GM18519 (cell line): ENCODE measurements around the gene CPEB1.
"Not testable (repeated sequence)": the region's sequence is repeated elsewhere in the genome, so short reads cannot be mapped to it uniquely, and the experiment has no call there.

ENCODE experiments used
- ATAC-seq: cut with Tn5 transposase; IDR thresholded peaks from one replicate; pipeline ENCODE4 v1.9.1; 2021; ENCODE audit warnings: mild to moderate bottlenecking, moderate library complexity; ENCODE audit not compliant: unreplicated experiment, low FRiP score

Gene CPEB1

GRCh38 chr15:82650046-82650670 lies 3.0 kb upstream of the CPEB1 start:
- ATAC-seq = no peak

DNA sequence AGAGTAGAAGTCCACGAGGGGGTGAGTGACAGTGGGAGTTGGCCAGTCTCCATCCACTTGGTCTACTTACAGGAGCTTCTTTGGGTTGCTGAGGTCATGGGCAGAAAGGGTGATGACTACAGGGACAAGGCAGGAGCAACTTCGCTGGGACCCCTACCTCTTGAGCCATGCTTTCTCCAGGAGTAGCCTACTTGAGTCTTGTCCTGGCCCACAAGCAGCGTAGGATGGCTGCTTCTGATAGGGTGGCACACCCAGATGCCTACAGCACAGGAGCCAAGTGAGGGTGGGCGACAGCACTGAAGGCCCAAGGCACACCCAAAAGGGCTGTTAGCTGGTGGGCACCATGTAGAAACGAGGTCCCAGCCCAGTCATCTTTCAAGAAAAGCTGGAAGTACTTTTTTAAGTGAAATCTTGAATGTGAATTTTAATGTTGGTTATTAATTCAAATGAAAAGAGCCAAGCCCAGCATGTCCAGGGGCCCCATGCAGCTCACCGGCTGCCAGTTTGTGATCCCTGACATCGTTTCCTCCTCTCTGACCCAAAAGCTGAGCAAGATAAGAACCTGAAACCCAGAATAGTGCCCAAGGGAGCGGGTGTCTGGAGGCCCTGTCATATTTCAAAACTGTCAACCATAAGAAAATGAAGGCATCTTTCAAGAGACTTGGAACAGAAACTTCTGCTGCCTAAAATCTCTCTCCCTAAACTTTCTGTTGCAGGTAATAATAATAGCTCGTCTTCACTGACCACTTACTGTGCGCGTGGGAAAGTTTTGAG lies 2.2 kb upstream of the CPEB1 start:
- no peak for ATAC-seq

DNA sequence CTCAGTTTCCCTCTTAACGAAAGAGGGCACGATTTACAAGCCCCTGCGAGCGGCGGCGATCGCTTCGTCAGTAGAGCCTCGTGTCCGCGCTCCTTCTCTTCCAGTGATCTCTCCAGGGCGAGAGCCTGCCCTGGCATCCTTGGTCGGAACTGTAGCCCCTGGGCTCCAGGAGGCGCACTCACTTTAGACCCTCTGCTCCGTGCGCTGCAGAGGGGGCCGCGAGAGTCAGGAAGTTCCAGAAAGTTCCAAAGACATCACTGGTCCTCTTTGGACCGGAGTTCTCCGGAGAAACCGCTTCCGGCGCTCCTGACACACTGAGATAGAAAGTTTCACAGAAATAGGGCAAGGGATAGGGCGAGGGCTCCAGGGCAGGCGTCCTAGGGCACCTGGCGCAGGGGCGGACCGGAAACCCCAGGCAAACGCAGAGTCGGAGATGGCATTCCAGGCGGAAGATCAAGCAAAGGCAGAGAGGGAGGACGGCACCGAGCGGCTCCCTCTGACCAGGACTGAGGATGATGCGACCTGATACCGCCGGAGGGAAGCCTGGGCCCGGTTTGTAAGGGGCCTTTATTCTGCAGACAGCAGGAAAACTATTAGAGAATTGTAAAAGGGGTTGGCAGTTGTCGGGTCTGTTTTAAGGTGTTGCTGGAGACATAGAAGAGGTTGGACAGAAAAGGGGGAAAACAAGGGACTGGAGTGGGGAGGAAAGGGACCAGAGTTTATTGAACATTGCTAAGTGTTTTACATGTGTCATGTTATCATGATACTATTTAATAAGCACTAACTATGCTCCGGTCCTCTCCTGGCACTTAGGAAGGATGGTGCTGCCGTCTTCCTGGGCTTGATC lies 1.3 kb upstream of the CPEB1 start:
- ATAC-seq = no peak

- ATAC-seq = no peak
Measured at GRCh38 chr15:82647835-82648256, 683 bp upstream of the CPEB1 start.

GRCh38 chr15:82646250-82647044 lies 716 bp downstream of the CPEB1 start:
- ATAC-seq = no peak

DNA sequence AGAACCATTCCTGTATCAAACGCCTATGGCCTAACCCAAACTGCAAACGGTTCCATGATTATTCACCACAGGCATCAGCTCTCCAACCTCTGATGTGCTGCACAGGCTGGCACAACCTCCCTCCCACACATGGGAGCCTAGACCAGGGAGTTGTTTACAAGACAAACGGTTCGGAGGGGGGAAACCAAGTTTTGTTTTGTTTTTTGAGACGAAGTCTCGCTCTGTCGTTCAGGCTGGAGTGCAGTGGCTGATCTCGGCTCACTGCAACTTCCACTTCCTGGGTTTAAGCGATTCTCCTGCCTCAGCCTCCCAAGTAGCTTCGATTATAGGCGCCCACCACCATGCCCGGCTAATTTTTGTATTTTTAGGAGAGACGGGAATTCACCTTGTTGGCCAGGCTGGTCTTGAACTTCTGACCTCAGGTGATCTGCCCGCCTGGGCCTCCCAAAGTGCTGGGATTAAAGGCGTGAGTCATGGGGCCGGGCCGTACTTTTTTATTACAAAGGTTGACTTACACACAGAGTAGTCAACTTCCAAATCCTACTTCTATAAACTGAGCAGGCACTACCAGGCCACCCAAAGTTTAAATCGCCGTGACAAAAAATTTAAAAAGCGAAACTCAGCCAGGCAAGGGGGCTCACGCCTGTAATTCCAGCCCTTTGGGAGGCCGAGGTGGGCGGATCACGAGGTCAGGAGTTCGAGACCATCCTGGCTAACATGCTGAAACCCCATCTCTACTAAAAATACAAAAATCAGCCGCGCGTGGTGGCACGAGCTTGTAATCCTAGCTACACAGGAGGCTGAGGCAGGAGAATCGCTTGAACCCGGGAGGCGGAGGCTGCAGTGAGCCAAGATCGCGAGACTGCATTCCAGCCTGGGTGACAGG lies 2.0 kb downstream of the CPEB1 start:
- ATAC-seq = not testable (repeated sequence)

DNA sequence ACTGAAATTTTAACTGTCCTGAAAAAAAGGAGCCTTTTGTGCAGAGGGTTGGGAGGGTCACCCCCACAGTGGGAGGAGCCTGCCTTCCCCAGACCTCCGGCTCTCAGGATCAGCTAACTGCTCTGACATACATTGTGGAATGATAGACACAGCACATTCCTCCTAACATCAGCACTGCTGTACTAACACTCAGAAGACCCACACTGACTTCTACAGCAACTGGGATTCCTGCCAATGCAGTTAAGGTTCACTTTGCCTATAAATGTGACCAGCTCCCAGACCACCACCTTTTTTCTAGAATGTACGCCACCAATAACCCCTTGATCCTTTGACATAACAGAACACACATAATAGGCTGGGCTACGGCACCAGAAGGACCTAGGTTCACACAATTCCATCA lies 3.2 kb downstream of the CPEB1 start:
- ATAC-seq = no peak

GRCh38 chr15:82642656-82643055 lies 4.5 kb downstream of the CPEB1 start:
- ATAC-seq = no peak

DNA sequence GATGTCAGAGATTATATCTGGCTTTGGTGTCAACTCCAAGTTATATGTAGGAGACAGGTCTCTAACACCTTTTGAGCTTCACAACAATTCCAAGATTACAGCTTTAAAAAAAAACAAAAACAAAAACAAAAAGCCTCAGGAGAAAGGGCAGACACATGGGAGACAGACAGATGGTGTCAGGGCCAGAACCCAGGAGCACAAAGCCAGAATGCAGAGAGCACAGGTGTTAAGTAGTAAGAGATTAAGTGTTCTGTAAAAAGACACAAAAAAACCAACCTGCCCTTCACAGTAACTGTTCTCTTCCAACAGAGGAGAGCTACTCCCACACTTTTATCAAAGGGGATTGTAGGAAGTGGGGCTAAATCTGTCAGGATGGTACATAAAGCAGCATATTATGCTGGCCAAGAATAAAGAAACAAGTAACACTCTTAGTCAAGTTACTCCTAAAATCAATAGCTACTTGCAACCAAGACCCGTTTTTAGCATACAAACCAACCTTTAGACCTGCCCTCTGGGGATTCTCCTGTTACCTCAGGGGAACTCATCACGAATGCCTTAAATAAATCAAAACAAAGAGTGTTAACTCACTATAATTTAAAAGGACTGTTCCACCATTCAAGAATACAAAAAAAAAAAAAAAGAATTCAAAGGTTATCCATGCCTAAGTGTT lies 5.9 kb downstream of the CPEB1 start:
- no peak for ATAC-seq

DNA sequence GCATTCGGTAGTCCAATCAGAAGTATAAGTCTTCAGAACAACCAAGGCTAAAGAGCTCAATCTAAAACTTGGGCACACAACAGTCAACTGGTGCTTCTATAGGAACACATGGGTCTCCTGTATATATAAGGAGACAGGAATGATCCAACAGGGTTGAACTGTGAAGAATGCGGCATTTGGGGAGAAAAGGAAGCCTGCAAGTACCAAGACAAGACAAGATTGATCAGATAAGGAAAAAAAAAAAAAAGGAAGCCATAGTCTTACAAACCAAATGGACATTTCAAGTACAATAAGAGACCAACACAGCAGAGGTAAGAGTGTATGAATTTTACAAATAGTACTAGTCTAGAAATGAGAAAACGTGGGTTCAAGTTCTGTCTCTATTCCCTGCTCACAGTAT lies 6.5 kb downstream of the CPEB1 start:
- ATAC-seq = no peak

DNA sequence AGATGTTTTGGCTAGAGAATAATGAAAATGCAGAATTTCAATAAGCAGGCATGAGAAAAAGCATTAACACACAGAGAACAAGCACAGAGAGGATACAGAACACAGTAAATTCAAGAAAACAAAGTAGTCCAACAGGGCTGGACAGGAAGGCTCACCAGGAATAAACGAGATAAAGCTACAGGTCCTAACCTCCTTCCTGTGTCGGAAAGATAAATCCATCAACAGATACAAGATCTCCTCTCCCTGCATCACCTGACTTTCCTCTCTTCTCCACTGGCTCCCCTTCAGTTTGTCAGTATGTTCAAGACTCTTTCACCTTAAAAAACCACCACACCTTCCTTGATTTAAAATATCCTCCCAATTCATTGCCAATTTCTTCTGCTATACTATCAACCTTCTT lies 11.4 kb downstream of the CPEB1 start:
- no peak for ATAC-seq

GRCh38 chr15:82630033-82630432 lies 17.1 kb downstream of the CPEB1 start:
- ATAC-seq = no peak

- ATAC-seq = no peak
Measured at GRCh38 chr15:82625136-82625535, 22.0 kb downstream of the CPEB1 start.

- no peak for ATAC-seq
Measured at GRCh38 chr15:82624438-82624837, 22.7 kb downstream of the CPEB1 start.

- no peak for ATAC-seq
Measured at GRCh38 chr15:82624008-82624407, 23.2 kb downstream of the CPEB1 start.

DNA sequence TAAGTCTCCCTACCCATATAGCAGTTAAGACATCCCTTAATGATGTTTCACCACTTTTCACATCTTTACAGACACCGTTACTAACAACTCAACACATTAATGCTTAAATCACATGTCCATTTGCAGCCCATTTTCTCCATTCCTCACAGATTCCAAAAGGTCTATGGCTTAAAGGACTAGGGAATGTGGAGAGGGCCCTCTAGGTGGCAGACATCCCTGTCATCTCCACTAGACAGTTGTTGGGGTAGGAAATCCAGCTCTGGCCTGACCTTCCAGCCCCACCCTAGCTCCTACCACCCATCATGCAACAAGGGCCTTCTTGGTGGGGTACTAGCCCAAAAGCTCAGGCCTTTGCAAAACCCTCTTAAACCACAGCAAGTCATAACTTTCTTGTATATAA lies 25.2 kb downstream of the CPEB1 start:
- no peak for ATAC-seq

DNA sequence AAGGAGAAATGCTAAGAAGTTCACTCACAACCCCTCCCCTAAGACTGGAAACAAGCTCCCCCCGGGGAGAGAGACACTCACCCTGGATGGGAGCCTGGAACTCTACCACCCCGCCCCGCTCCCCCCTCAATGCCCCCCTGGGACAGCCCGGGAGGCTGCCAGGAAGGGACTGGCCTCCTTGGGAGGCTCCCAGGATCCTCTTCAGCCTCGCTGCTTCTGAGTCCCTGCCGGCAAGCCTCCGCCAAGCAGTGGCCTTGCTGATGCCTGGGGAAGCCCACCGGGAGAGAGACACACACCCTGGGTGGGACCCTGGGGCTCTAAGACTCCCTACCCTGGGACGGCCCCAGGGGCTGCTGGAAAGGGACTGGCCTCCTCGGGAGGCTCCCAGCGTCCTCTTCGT lies 33.4 kb downstream of the CPEB1 start:
- no peak for ATAC-seq

DNA sequence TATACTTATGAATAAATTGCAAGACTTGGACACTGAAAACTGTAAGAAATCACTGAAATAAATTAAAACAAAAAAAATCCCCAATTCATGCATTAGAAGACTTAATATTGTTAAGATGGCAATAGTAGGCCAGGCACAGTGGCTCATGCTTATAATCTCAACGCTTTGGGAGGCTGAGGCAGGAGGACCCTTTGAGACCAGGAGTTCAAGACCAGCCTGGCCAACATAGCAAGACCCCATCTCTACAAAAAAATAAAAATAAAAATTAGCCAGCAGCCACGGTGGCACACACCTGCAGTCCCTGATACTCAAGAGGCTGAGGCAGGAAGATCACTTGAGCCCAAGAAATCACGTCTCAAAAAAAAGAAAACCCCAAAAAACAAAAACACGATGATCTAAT lies 35.8 kb downstream of the CPEB1 start:
- no peak for ATAC-seq

- no peak for ATAC-seq
Measured at GRCh38 chr15:82602195-82602594, 45.0 kb downstream of the CPEB1 start.
